ENCODE results near the gene CCR2.

DNA sequence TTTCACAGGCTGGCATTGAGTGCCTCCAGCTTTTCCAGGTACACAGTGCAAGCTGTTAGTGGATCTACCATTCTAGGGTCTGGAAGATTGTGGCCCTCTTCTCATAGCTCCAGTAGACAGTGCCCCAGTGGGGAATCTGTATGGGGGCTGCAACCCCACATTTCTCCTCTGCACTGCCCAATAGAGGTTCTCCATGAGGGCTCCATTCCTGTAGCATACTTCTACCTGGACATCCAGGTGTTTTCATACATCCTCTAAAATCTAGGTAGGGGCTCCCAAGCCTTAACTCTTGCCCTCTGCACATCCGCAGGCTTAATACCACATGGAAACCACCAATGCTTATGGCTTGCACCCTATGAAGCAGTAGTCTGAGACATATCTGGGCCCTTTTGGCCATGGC, 15.1 kb upstream of the CCR2 start:
- TF ChIP-seq, protein P1, sequence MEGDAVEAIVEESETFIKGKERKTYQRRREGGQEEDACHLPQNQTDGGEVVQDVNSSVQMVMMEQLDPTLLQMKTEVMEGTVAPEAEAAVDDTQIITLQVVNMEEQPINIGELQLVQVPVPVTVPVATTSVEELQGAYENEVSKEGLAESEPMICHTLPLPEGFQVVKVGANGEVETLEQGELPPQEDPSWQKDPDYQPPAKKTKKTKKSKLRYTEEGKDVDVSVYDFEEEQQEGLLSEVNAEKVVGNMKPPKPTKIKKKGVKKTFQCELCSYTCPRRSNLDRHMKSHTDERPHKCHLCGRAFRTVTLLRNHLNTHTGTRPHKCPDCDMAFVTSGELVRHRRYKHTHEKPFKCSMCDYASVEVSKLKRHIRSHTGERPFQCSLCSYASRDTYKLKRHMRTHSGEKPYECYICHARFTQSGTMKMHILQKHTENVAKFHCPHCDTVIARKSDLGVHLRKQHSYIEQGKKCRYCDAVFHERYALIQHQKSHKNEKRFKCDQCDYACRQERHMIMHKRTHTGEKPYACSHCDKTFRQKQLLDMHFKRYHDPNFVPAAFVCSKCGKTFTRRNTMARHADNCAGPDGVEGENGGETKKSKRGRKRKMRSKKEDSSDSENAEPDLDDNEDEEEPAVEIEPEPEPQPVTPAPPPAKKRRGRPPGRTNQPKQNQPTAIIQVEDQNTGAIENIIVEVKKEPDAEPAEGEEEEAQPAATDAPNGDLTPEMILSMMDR (IDR thresholded peaks at IDR 0.05), result no peak
- no peak for TF ChIP-seq POLR2AphosphoS5 (IDR thresholded peaks at IDR 0.05; ENCODE audit: insufficient read depth in 1 of 2, low read depth in 1 of 2)
- no peak for TF ChIP-seq POLR2A (IDR thresholded peaks at IDR 0.05)
